ENCODE data around the gene RABGEF1. TPM values are rescaled to one million over a fixed set of nuclear protein-coding genes. Genes with fewer than 3 reads are reported as not detected.

RABGEF1 gene
- total and polyA plus RNA-seq, 9 of the 15 experiments (the other 6 are each of a cell fraction or from before 2014, with no cell fraction given) = 7.0 to 29.3 (median 20.5) TPM

DNA sequence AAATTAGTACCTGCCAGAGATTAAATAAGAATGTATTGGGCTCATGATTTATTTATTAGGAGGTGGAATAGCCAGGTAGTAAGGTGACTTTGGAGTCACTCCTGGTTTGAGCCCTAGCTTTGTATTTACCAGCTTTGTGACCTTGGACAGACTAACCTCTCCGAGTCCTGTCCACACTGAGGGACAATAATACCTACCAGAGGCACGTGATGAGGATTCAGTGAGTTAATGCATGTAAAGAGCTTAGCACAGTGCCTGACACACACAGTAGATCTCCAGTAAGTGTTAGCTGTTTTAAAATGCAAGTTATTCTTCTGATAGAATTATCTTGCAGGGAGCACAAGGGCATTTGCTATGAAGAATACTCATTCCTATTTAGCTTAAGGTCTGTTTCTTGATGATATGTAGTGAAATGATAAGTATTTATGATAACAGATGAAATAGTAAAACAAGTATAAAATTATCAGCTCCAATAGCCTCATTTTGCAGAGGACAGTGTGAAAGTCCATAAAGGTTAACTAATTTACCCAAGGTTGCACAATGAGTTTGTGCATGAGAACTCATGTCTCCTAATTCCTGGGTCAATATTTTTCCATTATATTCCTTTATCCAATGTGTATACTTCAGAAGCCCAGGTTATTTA lies 36.4 kb downstream of the RABGEF1 start (continued):
- no peak for TF ChIP-seq ADNP (tag; IDR thresholded peaks at IDR 0.05)
- TF ChIP-seq ZFP36 (IDR thresholded peaks at IDR 0.05; ENCODE audit: low read depth, low read length, partially characterized antibody) = no peak
- TF ChIP-seq NBN (IDR thresholded peaks at IDR 0.05; ENCODE audit: low read depth) = no peak

- ATAC-seq (no peak), DNase-seq (ENCODE audit: extremely low read depth in 1 of 4, low spot score in 3 of 4) (no peak), FAIRE-seq (no peak)
- WGBS (ENCODE audit: insufficient coverage, low coverage, missing lambda C conversion rate) = 92% methylated on average over 4 of the region's 4 CpGs
- intact Hi-C loops (cut with micrococcal nuclease) (no loop called here), in situ Hi-C loops (cut with MboI) (no loop called here)
- TF ChIP-seq BDP1 (IDR thresholded peaks at IDR 0.05; ENCODE audit: insufficient read depth, insufficient read length) = no peak
- TF ChIP-seq ZNF511 (CRISPR knock-in tag; IDR thresholded peaks at IDR 0.05) = no peak
- no peak for TF ChIP-seq FOXA1 (IDR thresholded peaks at IDR 0.05; ENCODE audit: borderline replicate concordance)
- no peak for TF ChIP-seq MEF2A (IDR thresholded peaks at IDR 0.05; ENCODE audit: control insufficient read depth, low read depth, low read length)
- no peak for TF ChIP-seq SMAD3 (CRISPR knock-in tag; conservative IDR thresholded peaks at IDR 0.05)
- no peak for TF ChIP-seq CTBP1 (IDR thresholded peaks at IDR 0.05; ENCODE audit: borderline replicate concordance)
- TF ChIP-seq SMARCC2 (IDR thresholded peaks at IDR 0.05; ENCODE audit: low read depth) = no peak
- no peak for TF ChIP-seq SOX6 (IDR thresholded peaks at IDR 0.05)
- no peak for TF ChIP-seq SNIP1 (IDR thresholded peaks at IDR 0.05; ENCODE audit: low read depth)
- TF ChIP-seq THAP12 (CRISPR knock-in tag; IDR thresholded peaks at IDR 0.05) = no peak
- no peak for TF ChIP-seq DNMT1 (IDR thresholded peaks at IDR 0.05)
- TF ChIP-seq PATZ1 (CRISPR knock-in tag; IDR thresholded peaks at IDR 0.05; ENCODE audit: borderline replicate concordance) = no peak
- no peaks in the 10 kb centered on the region for H4K20me1 ChIP-seq (replicated peaks; ENCODE audit: control insufficient read depth, insufficient read depth, low read length)
- no peak overlapping the region for H2AFZ ChIP-seq (ENCODE audit: low read depth, low read length)
- no peak overlapping the region for H3K4me2 ChIP-seq (ENCODE audit: insufficient read depth, low read length)
- CTCF ChIA-PET (ENCODE audit: low intra/inter-chr PET ratio) = no interaction called here
- no peaks in the 10 kb centered on the region for H3K4me1 ChIP-seq (replicated peaks in 1 of 2; ENCODE audit: control insufficient read depth in 2 of 2, insufficient read depth in 2 of 2, low read length in 2 of 2)
- H3K27me3 ChIP-seq (ENCODE audit: control insufficient read depth in 2 of 2, insufficient read depth in 2 of 2, low read length in 2 of 2) = no peaks in the 10 kb centered on the region
- no peak overlapping the region for H3K27ac ChIP-seq (ENCODE audit: extremely low read depth, low read depth, low read length)
- no peak overlapping the region for H3K9ac ChIP-seq (ENCODE audit: insufficient read depth in 1 of 2, low read depth in 2 of 2, low read length in 2 of 2)
- no peaks in the 10 kb centered on the region for H3K9me1 ChIP-seq (ENCODE audit: control insufficient read depth, insufficient read depth, low read length)
- no peaks in the 10 kb centered on the region for H3K9me3 ChIP-seq (replicated peaks; ENCODE audit: control insufficient read depth, insufficient read depth, low read depth, low read length)
- H3K36me3 ChIP-seq (ENCODE audit: control insufficient read depth, insufficient read depth, low read length) = peaks cover 69% of the 10 kb centered on the region
- no peak overlapping the region for H3K4me3 ChIP-seq
- no TSS peak for BruUV-seq (replicated peaks)
- no peaks in the 10 kb centered on the region for H3K79me2 ChIP-seq (ENCODE audit: control insufficient read depth, insufficient read depth, low read length)
- POLR2A ChIA-PET = no interaction called here
These were observed 37.7 kb downstream of the RABGEF1 start for GRCh38 chr7:66778201-66778600.
